ENCODE measurements around the gene STXBP6. TPM values are rescaled to one million over a fixed set of nuclear protein-coding genes. Genes with fewer than 3 reads are reported as not detected.

Gene STXBP6
- total RNA-seq, 2 donors from 2014 or later, result not detected

DNA sequence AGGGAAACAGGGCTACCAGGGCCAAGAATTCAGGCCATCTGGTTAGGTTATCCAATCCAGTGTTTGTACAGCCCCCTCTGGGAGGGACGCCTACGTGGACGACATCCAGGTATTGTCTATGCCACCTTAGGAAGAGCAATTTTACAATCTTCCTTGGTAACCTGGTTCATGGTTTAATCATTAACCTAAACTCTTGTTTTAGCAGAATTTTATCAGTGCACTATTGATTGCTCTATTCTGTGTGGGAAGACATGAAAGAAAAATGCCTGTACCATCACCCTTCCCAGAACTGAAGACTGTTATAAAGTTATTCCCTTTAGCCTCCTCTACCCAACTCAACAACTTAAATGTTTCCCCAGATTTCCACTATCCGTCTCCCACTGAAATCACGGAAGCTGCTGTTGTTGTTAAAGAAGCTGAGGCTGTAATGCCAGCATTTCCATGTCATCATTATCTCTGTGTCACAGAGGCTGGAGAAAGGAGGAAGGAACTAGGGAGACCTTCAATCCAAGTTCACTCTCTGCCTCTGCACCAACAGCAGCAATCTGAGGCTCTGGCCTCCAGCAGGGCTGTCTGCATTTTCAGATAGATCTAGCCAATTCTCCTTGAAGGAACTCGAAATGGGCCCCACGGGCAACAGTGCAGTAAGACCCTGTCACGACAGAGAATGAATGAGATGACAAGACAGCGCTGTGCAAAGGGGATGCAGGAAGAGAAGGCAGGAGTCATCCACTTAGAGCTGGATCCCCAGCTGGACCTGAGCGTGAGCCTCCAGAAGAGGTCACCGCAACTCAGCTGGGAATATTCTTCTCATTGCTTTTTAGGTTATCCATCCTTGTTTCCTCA is 232.5 kb downstream of the STXBP6 start:
- Mint-ChIP-seq H3K27me3 (peaks cover 10 to 16% of the 10 kb centered on the region in 2 donors), H3K27ac (no peak overlapping the region), H3K9me3 (no peaks in the 10 kb centered on the region), H3K36me3 (no peaks in the 10 kb centered on the region), H3K4me3 (no peak overlapping the region), H3K4me1 (ENCODE audit: low read depth in 2 of 2) (no peaks in the 10 kb centered on the region)
- ATAC-seq, result no peak
- DNase-seq (ENCODE audit: low spot score), result no peak

DNA sequence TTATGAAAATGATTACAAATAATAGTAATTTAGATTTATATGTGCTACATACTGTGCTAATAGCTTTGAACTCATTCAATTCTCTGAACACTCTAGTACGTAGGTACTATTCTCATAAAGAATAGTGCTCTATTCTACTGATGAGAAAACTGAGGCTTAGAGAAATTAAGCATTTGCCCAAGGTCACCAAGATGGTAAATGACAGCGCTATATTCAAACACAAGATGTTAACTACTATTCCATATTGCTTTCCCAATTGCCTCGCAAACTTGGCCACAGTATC is 233.1 kb downstream of the STXBP6 start:
- Mint-ChIP-seq H3K4me3 (no peak overlapping the region), H3K27ac (no peak overlapping the region), H3K27me3 (peaks cover 5 to 14% of the 10 kb centered on the region in 2 donors), H3K36me3 (no peaks in the 10 kb centered on the region), H3K4me1 (ENCODE audit: low read depth in 2 of 2) (no peaks in the 10 kb centered on the region), H3K9me3 (no peaks in the 10 kb centered on the region)
- ATAC-seq, result no peak
- DNase-seq (ENCODE audit: low spot score), result no peak

DNA sequence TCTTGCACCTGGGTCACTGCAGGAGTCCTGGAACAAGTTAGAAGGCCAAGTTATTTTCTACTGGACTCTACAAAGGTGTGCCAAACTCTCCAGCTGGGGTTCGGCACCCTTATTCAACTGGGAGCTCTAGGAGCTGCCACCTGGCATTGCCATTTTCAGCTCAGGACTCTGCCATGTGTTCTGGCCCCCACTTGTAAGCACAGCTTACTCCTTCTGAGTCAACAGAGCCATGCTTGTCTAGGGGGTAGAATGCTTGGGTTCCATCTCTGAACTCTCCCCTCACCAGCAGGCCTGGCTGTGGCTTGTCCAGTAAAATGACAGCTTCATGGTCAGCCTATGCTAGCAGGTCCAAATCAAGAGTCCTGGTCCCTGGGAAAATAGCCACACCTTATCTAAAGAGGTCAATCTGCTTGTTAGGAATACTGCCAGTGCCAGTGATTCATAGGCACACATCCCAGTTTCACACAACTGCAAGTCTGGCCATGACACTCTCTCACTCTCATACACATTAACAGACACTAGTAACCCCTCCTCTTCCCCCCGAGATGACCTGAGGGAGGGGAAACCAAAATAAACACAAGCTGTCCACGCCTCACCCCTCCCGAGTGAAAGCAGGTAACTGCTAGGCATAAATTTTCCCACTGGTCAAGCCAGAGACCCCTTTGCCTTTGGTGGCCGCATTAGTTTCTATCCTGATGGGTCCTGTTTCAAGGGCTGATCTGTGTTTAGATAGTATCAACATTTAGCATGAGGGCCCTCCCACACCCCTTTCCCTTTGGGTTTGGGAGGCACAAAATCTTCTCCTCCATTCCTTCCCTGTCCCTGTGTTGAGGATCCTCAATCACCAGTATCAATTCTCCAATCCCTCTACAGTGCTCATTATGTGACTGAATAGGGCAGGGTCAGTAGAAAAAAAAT is 233.7 kb downstream of the STXBP6 start:
- no peak for DNase-seq (ENCODE audit: low spot score)
- Mint-ChIP-seq H3K27me3 (peaks cover 0 to 9% of the 10 kb centered on the region in 2 donors), H3K36me3 (no peaks in the 10 kb centered on the region), H3K27ac (no peak overlapping the region), H3K4me3 (no peak overlapping the region), H3K9me3 (no peaks in the 10 kb centered on the region), H3K4me1 (ENCODE audit: low read depth in 2 of 2) (no peaks in the 10 kb centered on the region)
- ATAC-seq, result peak in 1 of 2 donors; percentile 12

DNA sequence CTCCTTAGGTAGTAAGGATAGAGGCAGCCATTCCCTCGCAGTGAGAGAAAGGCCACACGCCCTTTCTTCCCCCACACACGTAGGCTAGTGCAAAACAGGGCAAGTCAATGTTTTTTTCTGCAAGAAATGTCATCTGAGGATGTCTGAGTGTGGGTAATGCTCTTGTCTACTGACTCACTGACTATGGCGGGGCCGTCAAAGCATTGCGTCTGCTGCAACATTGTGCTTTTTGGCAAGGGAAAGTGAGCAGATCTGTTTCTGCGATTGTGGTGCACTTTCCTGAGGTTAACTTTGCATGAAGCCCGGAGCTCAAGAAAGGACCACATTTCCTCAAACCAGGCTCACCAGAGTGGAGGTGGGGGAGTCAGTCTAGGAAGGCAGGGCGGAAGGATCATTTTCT is 234.4 kb downstream of the STXBP6 start:
- Mint-ChIP-seq H3K4me3 (no peak overlapping the region), H3K27ac (no peak overlapping the region), H3K27me3 (peaks cover 0 to 5% of the 10 kb centered on the region in 2 donors), H3K4me1 (ENCODE audit: low read depth in 2 of 2) (no peaks in the 10 kb centered on the region), H3K36me3 (no peaks in the 10 kb centered on the region), H3K9me3 (no peaks in the 10 kb centered on the region)
- DNase-seq (ENCODE audit: low spot score) (no peak), ATAC-seq (no peak)

DNA sequence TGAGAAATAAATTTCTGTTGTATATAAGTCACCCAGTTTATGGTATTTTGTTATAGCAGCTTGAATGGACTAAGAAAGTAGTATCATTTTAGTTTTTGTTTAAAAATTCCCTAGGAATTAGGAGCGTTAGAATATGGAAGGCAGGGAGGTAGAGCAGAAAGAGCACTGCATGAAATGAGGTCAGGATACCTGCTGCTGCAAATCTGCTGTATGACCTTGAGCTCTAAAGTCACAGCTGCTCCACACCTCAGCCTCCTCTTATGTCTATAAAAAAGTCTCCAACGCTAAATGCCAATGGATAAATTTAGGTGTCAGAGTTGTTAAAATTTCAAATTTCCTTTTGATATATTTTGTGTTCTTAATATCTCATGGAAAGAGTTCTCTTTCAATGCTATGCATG is 235.0 kb downstream of the STXBP6 start:
- ATAC-seq, result no peak
- no peaks in the 10 kb centered on the region for H3K36me3 Mint-ChIP-seq
- no peak for DNase-seq (ENCODE audit: low spot score)
- peaks cover 0 to 9% of the 10 kb centered on the region in 2 donors for H3K27me3 Mint-ChIP-seq
- H3K4me3 Mint-ChIP-seq, result no peak overlapping the region
- H3K27ac Mint-ChIP-seq, result no peak overlapping the region
- H3K4me1 Mint-ChIP-seq (ENCODE audit: low read depth in 2 of 2), result no peaks in the 10 kb centered on the region
- no peaks in the 10 kb centered on the region for H3K9me3 Mint-ChIP-seq

DNA sequence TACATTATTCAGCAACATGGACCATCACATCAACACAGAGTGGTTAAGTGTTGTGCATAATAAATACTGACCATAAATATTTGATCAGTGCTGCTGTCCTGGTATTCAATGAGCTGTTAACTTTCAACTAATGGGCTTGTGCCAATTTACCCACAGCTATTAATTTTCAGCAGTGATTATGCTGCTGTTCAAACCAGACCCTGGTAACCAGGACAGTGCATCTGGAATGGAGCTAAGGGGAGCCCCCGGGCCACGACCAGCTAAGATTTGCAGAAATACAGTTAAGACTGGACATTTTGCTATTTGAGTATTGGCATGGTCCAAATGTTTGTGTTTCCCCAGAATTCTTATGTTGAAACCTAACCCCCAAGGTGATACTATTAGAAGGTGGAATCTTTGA is 235.6 kb downstream of the STXBP6 start:
- H3K36me3 Mint-ChIP-seq, result no peaks in the 10 kb centered on the region

DNA sequence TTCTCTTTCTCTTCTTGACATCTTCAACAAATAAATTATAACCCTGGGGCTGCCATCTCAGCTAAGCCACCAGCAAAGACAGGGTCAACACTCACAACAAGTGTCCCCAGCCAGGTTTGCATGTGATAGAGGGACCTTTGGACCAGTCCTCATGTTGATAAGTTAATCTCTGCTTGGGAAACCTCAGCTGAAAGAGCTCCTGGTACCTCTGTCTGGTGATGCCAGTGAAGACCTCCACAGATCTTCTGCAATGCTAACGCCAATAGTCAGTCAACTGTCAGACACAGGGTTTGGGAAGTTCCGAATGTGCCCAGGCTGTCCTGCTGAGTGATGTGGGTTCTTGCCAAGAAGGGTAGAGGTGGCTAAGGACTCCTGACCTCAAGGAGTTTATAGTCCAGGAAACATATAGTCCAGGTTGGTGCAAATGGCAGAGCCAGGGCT is 236.1 kb downstream of the STXBP6 start:
- no peaks in the 10 kb centered on the region for H3K36me3 Mint-ChIP-seq
- H3K4me3 Mint-ChIP-seq, result no peak overlapping the region
- ATAC-seq, result peak in 1 of 2 donors; percentile 20
- H3K4me1 Mint-ChIP-seq (ENCODE audit: low read depth in 2 of 2), result no peaks in the 10 kb centered on the region
- H3K27me3 Mint-ChIP-seq, result peaks cover 5 to 10% of the 10 kb centered on the region in 2 donors
- H3K9me3 Mint-ChIP-seq, result no peaks in the 10 kb centered on the region
- DNase-seq (ENCODE audit: low spot score), result no peak
- H3K27ac Mint-ChIP-seq, result no peak overlapping the region

More for the DNA sequence above, 235.6 kb downstream of the STXBP6 start:
- no peak for ATAC-seq
- Mint-ChIP-seq H3K27ac (no peak overlapping the region), H3K27me3 (peaks cover under 1 to 6% of the 10 kb centered on the region in 2 donors), H3K4me1 (ENCODE audit: low read depth in 2 of 2) (no peaks in the 10 kb centered on the region), H3K4me3 (no peak overlapping the region), H3K9me3 (no peaks in the 10 kb centered on the region)
- DNase-seq (ENCODE audit: low spot score), result no peak

DNA sequence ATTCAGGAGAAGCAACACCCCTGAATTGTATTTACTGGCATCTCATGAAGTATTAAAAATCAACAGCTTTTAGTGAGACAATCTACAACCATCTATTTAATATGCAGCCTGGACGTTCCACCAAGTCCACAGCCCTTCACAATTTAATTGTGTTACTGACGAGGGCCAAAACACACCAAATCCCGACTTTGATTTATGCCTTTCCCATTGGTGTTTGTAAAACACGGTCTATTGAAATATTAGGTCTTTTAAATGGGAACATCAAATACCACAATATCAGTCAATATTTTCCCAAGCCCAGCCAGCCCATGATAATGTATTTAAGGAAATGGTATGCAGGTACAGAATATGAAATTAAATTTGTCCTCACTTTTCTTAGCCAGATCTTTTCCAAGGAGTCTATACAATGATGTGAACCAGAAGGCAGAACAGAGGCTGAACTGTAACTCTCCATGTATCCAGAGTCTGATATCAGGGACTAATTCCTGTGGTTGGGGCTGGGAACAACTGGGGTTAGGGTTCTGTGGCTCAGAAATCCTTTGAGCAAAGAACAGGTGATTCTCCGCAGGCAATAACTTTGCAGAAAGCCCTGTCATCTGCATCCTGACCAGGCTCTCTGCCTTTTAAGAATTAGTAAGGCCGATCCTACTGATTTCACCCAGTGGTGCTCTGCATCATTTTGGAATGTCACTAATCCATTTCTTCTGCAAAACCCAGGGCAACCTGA is 236.7 kb downstream of the STXBP6 start:
- H3K27ac Mint-ChIP-seq, result no peak overlapping the region

DNA sequence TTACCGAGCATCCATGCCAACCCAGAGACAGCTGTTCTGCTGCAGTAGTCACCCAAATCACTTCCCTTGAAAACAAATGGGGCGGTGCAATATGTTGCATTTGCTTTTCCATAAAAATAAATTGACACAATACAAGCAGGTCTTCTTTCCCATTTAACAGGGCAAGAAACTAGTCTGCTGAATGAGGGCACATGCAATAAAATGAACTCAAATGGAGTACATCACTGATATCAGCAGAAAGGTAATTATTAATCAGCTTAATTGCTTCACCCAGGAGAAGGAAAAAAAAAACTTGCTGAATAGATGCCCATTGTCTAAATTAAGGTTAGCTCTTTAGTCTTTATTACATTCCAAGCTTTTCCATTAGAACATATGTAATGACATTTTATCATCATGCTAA is 240.8 kb downstream of the STXBP6 start:
- no peak overlapping the region for H3K27ac Mint-ChIP-seq
- H3K4me1 Mint-ChIP-seq (ENCODE audit: low read depth in 2 of 2), result no peaks in the 10 kb centered on the region
- no peak overlapping the region for H3K4me3 Mint-ChIP-seq
- no peaks in the 10 kb centered on the region for H3K9me3 Mint-ChIP-seq
- no peaks in the 10 kb centered on the region for H3K36me3 Mint-ChIP-seq
- no peak for ATAC-seq
- no peak for DNase-seq (ENCODE audit: low spot score)
- peaks cover 6 to 16% of the 10 kb centered on the region in 2 donors for H3K27me3 Mint-ChIP-seq

More for the DNA sequence above, 236.7 kb downstream of the STXBP6 start:
- Mint-ChIP-seq H3K9me3 (no peaks in the 10 kb centered on the region), H3K27me3 (peaks cover 6 to 10% of the 10 kb centered on the region in 2 donors), H3K4me1 (ENCODE audit: low read depth in 2 of 2) (no peaks in the 10 kb centered on the region), H3K4me3 (no peak overlapping the region), H3K36me3 (no peaks in the 10 kb centered on the region)
- DNase-seq (ENCODE audit: low spot score) (no peak), ATAC-seq (no peak)

DNA sequence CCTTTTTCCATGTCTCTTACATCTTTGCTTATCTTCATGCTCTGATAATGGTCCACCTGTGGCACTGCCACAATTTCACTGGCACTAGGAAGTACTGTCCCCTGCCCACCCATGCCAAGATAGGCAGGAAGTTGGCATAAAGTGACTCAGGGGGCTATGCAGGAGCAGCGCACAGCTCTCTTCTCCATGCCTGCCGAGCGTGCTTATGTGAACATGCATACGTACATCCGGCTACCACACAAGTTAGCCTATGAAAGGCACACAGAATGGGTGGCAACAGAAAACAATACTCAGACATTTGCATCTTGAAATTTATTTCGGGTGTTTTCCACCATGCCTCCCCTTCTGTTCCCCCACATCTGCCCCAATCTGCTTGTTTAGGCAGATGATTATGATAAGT is 241.5 kb downstream of the STXBP6 start:
- H3K27ac Mint-ChIP-seq, result no peak overlapping the region
- ATAC-seq, result no peak
- no peak overlapping the region for H3K4me3 Mint-ChIP-seq
- H3K36me3 Mint-ChIP-seq, result no peaks in the 10 kb centered on the region
- no peaks in the 10 kb centered on the region for H3K9me3 Mint-ChIP-seq
- peaks cover 6 to 16% of the 10 kb centered on the region in 2 donors for H3K27me3 Mint-ChIP-seq
- DNase-seq (ENCODE audit: low spot score), result no peak
- H3K4me1 Mint-ChIP-seq (ENCODE audit: low read depth in 2 of 2), result no peaks in the 10 kb centered on the region

DNA sequence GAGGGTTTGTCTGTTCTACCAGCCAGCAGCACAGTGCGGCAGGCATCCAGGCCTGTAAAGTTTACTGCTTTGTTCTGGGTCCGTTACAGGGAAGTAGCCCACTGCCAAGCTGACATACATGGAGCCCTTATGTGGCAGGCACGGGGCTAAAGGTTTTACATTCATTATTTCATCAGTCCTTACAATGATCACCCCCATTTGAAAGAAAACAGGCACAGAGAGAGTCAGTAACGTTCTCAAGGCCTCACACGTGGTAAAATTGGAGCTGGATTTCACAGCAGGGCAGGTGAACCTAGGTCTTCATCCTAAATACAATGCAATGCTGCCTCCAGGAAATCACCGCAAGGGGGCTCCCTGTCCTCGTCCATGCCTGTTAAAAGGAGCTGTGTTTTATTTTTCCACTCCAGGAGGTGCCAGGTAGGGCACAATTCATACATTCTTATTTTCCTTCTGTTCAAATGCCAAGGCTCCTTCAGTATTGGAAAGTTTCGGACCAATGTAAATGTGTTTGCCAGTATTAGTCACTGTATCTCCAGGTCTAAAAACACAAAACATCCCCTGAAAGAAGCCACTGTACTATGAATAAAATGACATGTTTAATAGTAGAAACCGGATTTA is 243.8 kb downstream of the STXBP6 start:
- no peak overlapping the region for H3K27ac Mint-ChIP-seq
- no peak for DNase-seq (ENCODE audit: low spot score)
- no peak for ATAC-seq
- H3K36me3 Mint-ChIP-seq, result no peaks in the 10 kb centered on the region
- peaks cover 6 to 12% of the 10 kb centered on the region in 2 donors for H3K27me3 Mint-ChIP-seq
- no peaks in the 10 kb centered on the region for H3K4me1 Mint-ChIP-seq (ENCODE audit: low read depth in 2 of 2)
- no peak overlapping the region for H3K4me3 Mint-ChIP-seq
- no peaks in the 10 kb centered on the region for H3K9me3 Mint-ChIP-seq

DNA sequence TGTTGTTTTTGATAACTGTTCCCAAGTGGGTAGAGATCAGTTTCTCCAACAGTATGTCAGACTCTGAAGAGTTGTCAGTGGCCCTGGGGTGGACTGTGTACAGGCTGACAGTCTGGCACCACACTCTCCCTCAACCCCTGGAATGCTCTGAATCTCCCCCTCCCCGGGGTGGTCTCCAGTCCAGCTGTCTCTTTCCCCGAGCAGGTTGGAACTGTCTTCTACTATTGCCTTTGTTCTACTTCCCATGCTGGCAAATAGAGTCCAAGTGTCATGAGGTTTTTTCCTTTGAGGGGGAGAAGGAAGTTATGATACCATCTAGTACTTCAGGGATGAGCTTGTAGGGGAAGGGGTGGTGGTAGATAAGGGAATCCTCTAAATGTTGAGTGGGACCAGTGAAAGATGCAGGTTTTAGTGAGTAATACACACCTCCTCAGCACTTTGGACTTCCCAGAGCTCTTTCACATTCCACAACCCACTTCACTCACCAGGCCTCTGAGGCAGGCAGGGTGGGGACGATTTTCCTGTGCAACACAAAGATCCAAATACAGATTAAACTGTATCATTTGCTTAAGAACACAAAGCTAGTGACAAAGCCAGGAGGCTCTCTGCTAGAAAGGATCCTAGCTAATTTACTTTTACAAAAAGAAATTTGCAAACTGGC is 245.3 kb downstream of the STXBP6 start:
- DNase-seq (ENCODE audit: low spot score) (no peak), ATAC-seq (peak in 1 of 2 donors; percentile 31)
- Mint-ChIP-seq H3K4me1 (ENCODE audit: low read depth in 2 of 2) (no peaks in the 10 kb centered on the region), H3K27me3 (peaks cover 6 to 9% of the 10 kb centered on the region in 2 donors), H3K4me3 (no peak overlapping the region), H3K27ac (no peak overlapping the region), H3K9me3 (no peaks in the 10 kb centered on the region), H3K36me3 (no peaks in the 10 kb centered on the region)
